Activated CD8-positive, alpha-beta T cell treated with anti-CD3 and anti-CD28 coated beads for 36 hours (primary cell): ENCODE results near the gene P3R3URF. TPM values are rescaled to one million over a fixed set of nuclear protein-coding genes. Genes with fewer than 3 reads are reported as not detected.
A peak's percentile ranks its signal among the peaks of the same experiment; 100 is the strongest.

Experiments used
- ATAC-seq: fragments of 200-7000 bp; cut with Tn5 transposase; one replicate; pipeline ENCODE4 v1.10.0; 2021; ENCODE audit warnings: mild to moderate bottlenecking, moderate library complexity
- CTCF ChIA-PET: fragments of 350-600 bp; sonication (Branson Sonifier 250); formaldehyde crosslinking; loops from one replicate; lab custom pipeline; 2021; ENCODE audit warnings: antibody characterized with exemption; lab: Charles Lee
- POLR2A ChIA-PET: fragments of 350-600 bp; sonication (Branson Sonifier 250); formaldehyde crosslinking; loops from one replicate; lab custom pipeline; 2021; ENCODE audit warnings: antibody characterized with exemption; lab: Charles Lee
- DNase-seq: peaks from one replicate; pipeline ENCODE4 v3.0.0-alpha.2; 2020
- H3K27ac Mint-ChIP-seq: one replicate; pipeline ENCODE4 v1.8.0; 2021; ENCODE audit warnings: mild to moderate bottlenecking, mixed read lengths
- H3K27me3 Mint-ChIP-seq: one replicate; pipeline ENCODE4 v1.8.0; 2021; ENCODE audit warnings: mixed read lengths
- H3K36me3 Mint-ChIP-seq: one replicate; pipeline ENCODE4 v1.8.0; 2021; ENCODE audit warnings: low read depth, mixed read lengths
- H3K4me1 Mint-ChIP-seq: one replicate; pipeline ENCODE4 v1.8.0; 2021; ENCODE audit warnings: low read depth, mixed read lengths
- H3K4me3 Mint-ChIP-seq: one replicate; pipeline ENCODE4 v1.8.0; 2021; ENCODE audit warnings: mild to moderate bottlenecking, moderate library complexity, mixed read lengths
- H3K9me3 Mint-ChIP-seq: one replicate; pipeline ENCODE4 v1.8.0; 2021; ENCODE audit warnings: mixed read lengths
- CTCF ChIP-seq: fragments of 200-600 bp; IDR thresholded peaks from one replicate; pipeline ENCODE4 v1.8.0; 2022; ENCODE audit warnings: antibody characterized with exemption, mild to moderate bottlenecking
- intact Hi-C: fragments of 100-400 bp; cut with micrococcal nuclease; formaldehyde crosslinking; loops from one replicate; pipeline ENCODE4 v1.10.0; 2022
- total RNA-seq, 2 experiments: library from RNA; stranded (reverse); gene quantifications; one replicate each; pipeline ENCODE4 v1.2.3, GENCODE V29; 2021

The P3R3URF gene
- total RNA-seq, 2 experiments from 2014 or later: not detected

- H3K27me3 Mint-ChIP-seq: no peaks in the 10 kb centered on the region
- ChIA-PET CTCF (interaction anchor here (1.2 kb wide), 1 partner anchor 53 kb away, joined by 3 read pairs; no protein-coding TSS in a partner anchor), POLR2A (interaction anchor here (0.8 kb wide), 1 partner anchor 44 kb away, joined by 4 read pairs; no protein-coding TSS in a partner anchor)
- H3K36me3 Mint-ChIP-seq: no peaks in the 10 kb centered on the region
- TF ChIP-seq CTCF: no peak
- intact Hi-C loops: no loop called here
- DNase-seq (no peak), ATAC-seq (no peak)
- H3K9me3 Mint-ChIP-seq: no peaks in the 10 kb centered on the region
- no peak overlapping the region for H3K27ac Mint-ChIP-seq
- H3K4me3 Mint-ChIP-seq: no peak overlapping the region
- peaks cover 15% of the 10 kb centered on the region for H3K4me1 Mint-ChIP-seq
Measured at GRCh38 chr1:46171351-46171750, 4.9 kb downstream of the P3R3URF start.

- Mint-ChIP-seq H3K9me3 (no peaks in the 10 kb centered on the region), H3K4me1 (peaks cover 17% of the 10 kb centered on the region), H3K36me3 (no peaks in the 10 kb centered on the region), H3K27ac (no peak overlapping the region), H3K4me3 (no peak overlapping the region), H3K27me3 (no peaks in the 10 kb centered on the region)
- POLR2A ChIA-PET: interaction anchor here (1.7 kb wide), 1 partner anchor 86 kb away, joined by 3 read pairs; no protein-coding TSS in a partner anchor
- intact Hi-C loops: no loop called here
- DNase-seq (no peak), ATAC-seq (no peak)
- CTCF ChIA-PET: interaction anchor here (1.0 kb wide), 1 partner anchor 11 kb away, joined by 3 read pairs; no protein-coding TSS in a partner anchor
- TF ChIP-seq CTCF: no peak
Measured at GRCh38 chr1:46169811-46170454, 6.4 kb downstream of the P3R3URF start.

- no peaks in the 10 kb centered on the region for H3K27me3 Mint-ChIP-seq
- DNase-seq (no peak), ATAC-seq (no peak)
- H3K27ac Mint-ChIP-seq: no peak overlapping the region
- H3K9me3 Mint-ChIP-seq: no peaks in the 10 kb centered on the region
- H3K4me1 Mint-ChIP-seq: peaks cover 17% of the 10 kb centered on the region
- H3K36me3 Mint-ChIP-seq: no peaks in the 10 kb centered on the region
- no peak for TF ChIP-seq CTCF
- CTCF ChIA-PET: interaction anchor here (0.7 to 2.5 kb wide), 6 partner anchors 12 to 106 kb away, joined by 3 to 14 read pairs (median 4); no protein-coding TSS in a partner anchor
- intact Hi-C loops: no loop called here
- H3K4me3 Mint-ChIP-seq: no peak overlapping the region
- POLR2A ChIA-PET: interaction anchor here (1.7 kb wide), 2 partner anchors 13 to 84 kb away, joined by 3 to 5 read pairs; no protein-coding TSS in a partner anchor
Measured at GRCh38 chr1:46168477-46168876, 7.8 kb downstream of the P3R3URF start.

- no peaks in the 10 kb centered on the region for H3K27me3 Mint-ChIP-seq
- peak; percentile 73 for ATAC-seq
- CTCF ChIA-PET: interaction anchor here (0.7 to 2.5 kb wide), 8 partner anchors 12 to 133 kb away, joined by 3 to 14 read pairs (median 3); no protein-coding TSS in a partner anchor
- H3K4me3 Mint-ChIP-seq: peak overlapping the region; percentile 67
- H3K9me3 Mint-ChIP-seq: no peaks in the 10 kb centered on the region
- H3K36me3 Mint-ChIP-seq: no peaks in the 10 kb centered on the region
- POLR2A ChIA-PET: interaction anchor here (0.7 to 1.7 kb wide), 9 partner anchors 9 to 132 kb away, joined by 3 to 5 read pairs (median 3); no protein-coding TSS in a partner anchor
- peak; percentile 64 for DNase-seq
- peak overlapping the region; percentile 84 for H3K27ac Mint-ChIP-seq
- no peak for TF ChIP-seq CTCF
- intact Hi-C loops: no loop called here
- H3K4me1 Mint-ChIP-seq: peaks cover 17% of the 10 kb centered on the region
Measured at GRCh38 chr1:46166521-46167462, 9.5 kb downstream of the P3R3URF start.
